Airway epithelial cell (primary cell): ENCODE data around the gene THEM5. TPM values are rescaled to one million over a fixed set of nuclear protein-coding genes. Genes with fewer than 3 reads are reported as not detected.

Source experiments
- total RNA-seq: library from RNA; depleted of rRNA; stranded (reverse); fragments of >200 nt; gene quantifications from 2 replicates; pipeline ENCODE4 v1.2.3, GENCODE V29; 2015

The THEM5 gene
- total RNA-seq, result 0.99 and 2.3 TPM in 2 replicates

GRCh38 chr1:151853411-151853943, at the start of gene THEM5:
THEM5 (minus strand) TSS chr1:151853712; CDS start chr1:151853565, 147 bp downstream.

GRCh38 chr1:151839457-151840403, 13.8 kb downstream of the THEM5 start, which contains the start of gene C2CD4D:
C2CD4D (minus strand) TSS chr1:151839820; CDS start chr1:151838989, 831 bp downstream.

GRCh38 chr1:151831605-151832004, 21.9 kb downstream of the THEM5 start, which contains the start of gene RORC:
RORC (minus strand) TSS chr1:151831802; CDS start chr1:151831764, 38 bp downstream.

GRCh38 chr1:151805066-151805820, 48.3 kb downstream of the THEM5 start, which contains the start of gene LINGO4:
LINGO4 (minus strand) TSS chr1:151805419; CDS start chr1:151802704, 2,715 bp downstream.

Other genes with a start within 250 kb of the THEM5 start
- 10.6 and 16.1 TPM in 2 replicates for gene SNX27, start 241.7 kb downstream of the THEM5 start, total RNA-seq
- gene CELF3, start 136.9 kb downstream of the THEM5 start, total RNA-seq, result not detected in 2 replicates
- gene RIIAD1, start 132.2 kb downstream of the THEM5 start, total RNA-seq, result not detected in 2 replicates
- 81.1 and 91.5 TPM in 2 replicates for gene MRPL9, start 90.2 kb downstream of the THEM5 start, total RNA-seq
- 7.2 and 8.7 TPM in 2 replicates for gene TDRKH, start 63.2 kb downstream of the THEM5 start, total RNA-seq
- gene LINGO4, start 48.3 kb downstream of the THEM5 start, total RNA-seq, result not detected in 2 replicates
- 0.05 and 0.35 TPM in 2 replicates for gene RORC, start 21.9 kb downstream of the THEM5 start, total RNA-seq
- gene C2CD4D, start 13.9 kb downstream of the THEM5 start, total RNA-seq, result 0.14 TPM in 1 of 2 replicates, not detected in the other
- 9.1 and 14.0 TPM in 2 replicates for gene THEM4, start 55.8 kb upstream of the THEM5 start, total RNA-seq
- gene S100A10, start 140.1 kb upstream of the THEM5 start, total RNA-seq, result 554 and 603 TPM in 2 replicates
- gene S100A11, start 183.3 kb upstream of the THEM5 start, total RNA-seq, result 947 and 1,683 TPM in 2 replicates
- not detected in 2 replicates for gene TCHHL1, start 235.4 kb upstream of the THEM5 start, total RNA-seq